Gastroesophageal sphincter (tissue), 3 donors: Measurements from ENCODE around the gene XG.

ENCODE experiments used
- EP300 ChIP-seq: sonication (generic); formaldehyde crosslinking; IDR thresholded peaks from one replicate; pipeline ENCODE4 v1.6.1; 2017; ENCODE audit warnings: antibody characterized with exemption, mild to moderate bottlenecking
- POLR2A ChIP-seq, 2 donors: fragments of 450-650 bp; IDR thresholded peaks; one replicate each; pipeline ENCODE4 v1.6.1; 2017; ENCODE audit warnings: antibody characterized with exemption in 2 of 2, mild to moderate bottlenecking in 2 of 2, moderate library complexity in 1 of 2
- POLR2AphosphoS5 ChIP-seq: sonication (generic); formaldehyde crosslinking; IDR thresholded peaks from one replicate; pipeline ENCODE4 v1.6.1; 2017; ENCODE audit warnings: antibody characterized with exemption
- TF ChIP-seq, protein P1 (sequence below), 4 experiments: fragments of 200-600 bp in 2 of 4; fragments of 450-650 bp in 2 of 4; sonication (generic) in 1 of 4; IDR thresholded peaks; one replicate each; pipeline ENCODE4 v1.5.1; 2017 to 2019; ENCODE audit warnings: antibody characterized with exemption in 4 of 4, mild to moderate bottlenecking in 2 of 4, moderate library complexity in 2 of 4

DNA sequence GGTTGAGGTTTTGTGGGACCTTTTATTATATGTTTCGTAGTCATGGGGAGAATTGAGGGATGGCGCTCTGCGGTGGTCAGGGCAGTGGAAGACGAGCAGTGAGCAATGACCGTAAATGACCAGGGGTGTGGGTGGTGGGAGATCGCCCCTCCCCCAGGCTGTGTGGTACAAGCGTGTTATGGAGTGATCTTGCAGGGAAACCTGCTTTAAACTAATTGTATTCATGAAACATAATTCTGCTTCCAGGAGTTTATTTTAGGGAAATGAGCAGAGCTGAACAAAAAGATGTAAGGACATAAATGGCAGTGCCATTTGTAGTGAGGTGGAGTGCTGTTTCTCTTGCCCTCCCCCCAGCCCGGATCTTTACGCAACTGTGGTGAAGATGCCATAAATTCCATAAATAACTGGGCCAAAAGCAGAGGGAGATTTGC lies 97.0 kb downstream of the XG start:
- TF ChIP-seq, protein P1, sequence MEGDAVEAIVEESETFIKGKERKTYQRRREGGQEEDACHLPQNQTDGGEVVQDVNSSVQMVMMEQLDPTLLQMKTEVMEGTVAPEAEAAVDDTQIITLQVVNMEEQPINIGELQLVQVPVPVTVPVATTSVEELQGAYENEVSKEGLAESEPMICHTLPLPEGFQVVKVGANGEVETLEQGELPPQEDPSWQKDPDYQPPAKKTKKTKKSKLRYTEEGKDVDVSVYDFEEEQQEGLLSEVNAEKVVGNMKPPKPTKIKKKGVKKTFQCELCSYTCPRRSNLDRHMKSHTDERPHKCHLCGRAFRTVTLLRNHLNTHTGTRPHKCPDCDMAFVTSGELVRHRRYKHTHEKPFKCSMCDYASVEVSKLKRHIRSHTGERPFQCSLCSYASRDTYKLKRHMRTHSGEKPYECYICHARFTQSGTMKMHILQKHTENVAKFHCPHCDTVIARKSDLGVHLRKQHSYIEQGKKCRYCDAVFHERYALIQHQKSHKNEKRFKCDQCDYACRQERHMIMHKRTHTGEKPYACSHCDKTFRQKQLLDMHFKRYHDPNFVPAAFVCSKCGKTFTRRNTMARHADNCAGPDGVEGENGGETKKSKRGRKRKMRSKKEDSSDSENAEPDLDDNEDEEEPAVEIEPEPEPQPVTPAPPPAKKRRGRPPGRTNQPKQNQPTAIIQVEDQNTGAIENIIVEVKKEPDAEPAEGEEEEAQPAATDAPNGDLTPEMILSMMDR (IDR thresholded peaks at IDR 0.05), result no peak
- TF ChIP-seq POLR2A (IDR thresholded peaks at IDR 0.05) (no peak), POLR2AphosphoS5 (no peak), EP300 (no peak)
